ENCODE data around the gene RETNLB. TPM values are rescaled to one million over a fixed set of nuclear protein-coding genes. Genes with fewer than 3 reads are reported as not detected.

RETNLB gene
- total RNA-seq = not detected in 2 replicates

- intact Hi-C loops (cut with micrococcal nuclease) = no loop called here
Observed at GRCh38 chr3:108757404-108757982, at the start of gene RETNLB. RETNLB (minus strand) TSS chr3:108757410; CDS start chr3:108757185, 225 bp downstream.

- intact Hi-C loops (cut with micrococcal nuclease) = loop anchor here (1.0 to 2.0 kb wide), 6 partner anchors 12 to 217 kb away; partner anchors contain the start of genes CIP2A, DZIP3 and TRAT1
Observed at GRCh38 chr3:108806316-108806715, 49.1 kb upstream of the RETNLB start.

GRCh38 chr3:108804966-108805365 lies 47.8 kb upstream of the RETNLB start:
- intact Hi-C loops (cut with micrococcal nuclease) = no loop called here

GRCh38 chr3:108804437-108804836 lies 47.2 kb upstream of the RETNLB start:
- intact Hi-C loops (cut with micrococcal nuclease) = no loop called here

- intact Hi-C loops (cut with micrococcal nuclease) = no loop called here
Observed at GRCh38 chr3:108791473-108791872, 34.3 kb upstream of the RETNLB start.

GRCh38 chr3:108780235-108780634 lies 23.0 kb upstream of the RETNLB start:
- intact Hi-C loops (cut with micrococcal nuclease) = loop anchor here (2.0 kb wide), 1 partner anchor 27 kb away; no protein-coding TSS in a partner anchor

GRCh38 chr3:108779496-108779895 lies 22.3 kb upstream of the RETNLB start:
- intact Hi-C loops (cut with micrococcal nuclease) = no loop called here

GRCh38 chr3:108775649-108776048 lies 18.4 kb upstream of the RETNLB start:
- intact Hi-C loops (cut with micrococcal nuclease) = no loop called here

- intact Hi-C loops (cut with micrococcal nuclease) = no loop called here
Observed at GRCh38 chr3:108767253-108767652, 10.0 kb upstream of the RETNLB start.

GRCh38 chr3:108755686-108756085 lies 1.5 kb downstream of the RETNLB start:
- intact Hi-C loops (cut with micrococcal nuclease) = no loop called here

GRCh38 chr3:108744762-108745161 lies 12.4 kb downstream of the RETNLB start:
- intact Hi-C loops (cut with micrococcal nuclease) = no loop called here

GRCh38 chr3:108742929-108743328 lies 14.3 kb downstream of the RETNLB start:
- intact Hi-C loops (cut with micrococcal nuclease) = no loop called here

GRCh38 chr3:108736821-108737220 lies 20.4 kb downstream of the RETNLB start:
- intact Hi-C loops (cut with micrococcal nuclease) = no loop called here

GRCh38 chr3:108728934-108729333 lies 28.3 kb downstream of the RETNLB start:
- intact Hi-C loops (cut with micrococcal nuclease) = no loop called here

GRCh38 chr3:108728105-108728504 lies 29.1 kb downstream of the RETNLB start:
- intact Hi-C loops (cut with micrococcal nuclease) = no loop called here

- intact Hi-C loops (cut with micrococcal nuclease) = no loop called here
Observed at GRCh38 chr3:108724101-108724500, 33.1 kb downstream of the RETNLB start.

GRCh38 chr3:108722724-108723123 lies 34.5 kb downstream of the RETNLB start:
- intact Hi-C loops (cut with micrococcal nuclease) = no loop called here

GRCh38 chr3:108719178-108719806 lies 37.9 kb downstream of the RETNLB start:
- intact Hi-C loops (cut with micrococcal nuclease) = no loop called here

GRCh38 chr3:108718454-108718853 lies 38.8 kb downstream of the RETNLB start:
- intact Hi-C loops (cut with micrococcal nuclease) = no loop called here

GRCh38 chr3:108713816-108714215 lies 43.4 kb downstream of the RETNLB start:
- intact Hi-C loops (cut with micrococcal nuclease) = no loop called here

- intact Hi-C loops (cut with micrococcal nuclease) = no loop called here
Observed at GRCh38 chr3:108713009-108713516, 44.1 kb downstream of the RETNLB start.
